Fibroblast of the aortic adventitia (primary cell): ENCODE results near the gene HSD11B2. TPM values are rescaled to one million over a fixed set of nuclear protein-coding genes. Genes with fewer than 3 reads are reported as not detected.

Experiments used
- DNase-seq: peaks from one replicate; pipeline ENCODE4 v3.0.0-alpha.2; 2010; ENCODE audit warnings: low read depth
- H3K4me3 ChIP-seq: 2 replicates; pipeline ENCODE4 v1.5.1; 2011; ENCODE audit warnings: low read depth, mild to moderate bottlenecking, control low read depth, low read length, moderate library complexity
- total RNA-seq: library from RNA; depleted of rRNA; stranded (reverse); fragments of >200 nt; gene quantifications from 2 replicates; pipeline ENCODE4 v1.2.3, GENCODE V29; 2012; ENCODE audit warnings: low replicate concordance
- TF ChIP-seq, protein P1 (sequence below): IDR thresholded peaks from 2 replicates; pipeline ENCODE4 v1.5.1; 2011; ENCODE audit warnings: mild to moderate bottlenecking, low read length, control low read depth, inconsistent platforms; ENCODE audit not compliant: insufficient read depth

The HSD11B2 gene
- total RNA-seq, 1 donor: not detected

DNA sequence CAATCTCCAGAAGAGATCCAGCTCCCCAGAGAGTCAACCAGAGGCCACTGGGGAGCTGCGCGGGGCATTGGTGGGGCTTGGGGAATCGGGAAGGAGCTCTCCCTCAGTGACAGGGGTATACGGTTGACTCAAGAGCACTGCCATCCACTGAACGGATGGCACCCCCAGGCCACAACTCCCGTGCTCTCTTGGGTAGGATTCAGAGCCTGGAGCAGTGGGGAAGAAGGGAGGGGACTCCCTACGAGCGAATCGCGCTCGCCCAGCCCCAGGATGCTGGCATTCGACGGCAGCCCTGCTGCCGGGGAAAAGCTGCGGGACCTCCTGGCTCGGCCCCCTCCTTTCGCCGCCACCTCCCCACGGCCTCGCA lies 37.1 kb upstream of the HSD11B2 start:
- TF ChIP-seq, protein P1, sequence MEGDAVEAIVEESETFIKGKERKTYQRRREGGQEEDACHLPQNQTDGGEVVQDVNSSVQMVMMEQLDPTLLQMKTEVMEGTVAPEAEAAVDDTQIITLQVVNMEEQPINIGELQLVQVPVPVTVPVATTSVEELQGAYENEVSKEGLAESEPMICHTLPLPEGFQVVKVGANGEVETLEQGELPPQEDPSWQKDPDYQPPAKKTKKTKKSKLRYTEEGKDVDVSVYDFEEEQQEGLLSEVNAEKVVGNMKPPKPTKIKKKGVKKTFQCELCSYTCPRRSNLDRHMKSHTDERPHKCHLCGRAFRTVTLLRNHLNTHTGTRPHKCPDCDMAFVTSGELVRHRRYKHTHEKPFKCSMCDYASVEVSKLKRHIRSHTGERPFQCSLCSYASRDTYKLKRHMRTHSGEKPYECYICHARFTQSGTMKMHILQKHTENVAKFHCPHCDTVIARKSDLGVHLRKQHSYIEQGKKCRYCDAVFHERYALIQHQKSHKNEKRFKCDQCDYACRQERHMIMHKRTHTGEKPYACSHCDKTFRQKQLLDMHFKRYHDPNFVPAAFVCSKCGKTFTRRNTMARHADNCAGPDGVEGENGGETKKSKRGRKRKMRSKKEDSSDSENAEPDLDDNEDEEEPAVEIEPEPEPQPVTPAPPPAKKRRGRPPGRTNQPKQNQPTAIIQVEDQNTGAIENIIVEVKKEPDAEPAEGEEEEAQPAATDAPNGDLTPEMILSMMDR: no peak
- no peak for DNase-seq
- H3K4me3 ChIP-seq: no peak overlapping the region

DNA sequence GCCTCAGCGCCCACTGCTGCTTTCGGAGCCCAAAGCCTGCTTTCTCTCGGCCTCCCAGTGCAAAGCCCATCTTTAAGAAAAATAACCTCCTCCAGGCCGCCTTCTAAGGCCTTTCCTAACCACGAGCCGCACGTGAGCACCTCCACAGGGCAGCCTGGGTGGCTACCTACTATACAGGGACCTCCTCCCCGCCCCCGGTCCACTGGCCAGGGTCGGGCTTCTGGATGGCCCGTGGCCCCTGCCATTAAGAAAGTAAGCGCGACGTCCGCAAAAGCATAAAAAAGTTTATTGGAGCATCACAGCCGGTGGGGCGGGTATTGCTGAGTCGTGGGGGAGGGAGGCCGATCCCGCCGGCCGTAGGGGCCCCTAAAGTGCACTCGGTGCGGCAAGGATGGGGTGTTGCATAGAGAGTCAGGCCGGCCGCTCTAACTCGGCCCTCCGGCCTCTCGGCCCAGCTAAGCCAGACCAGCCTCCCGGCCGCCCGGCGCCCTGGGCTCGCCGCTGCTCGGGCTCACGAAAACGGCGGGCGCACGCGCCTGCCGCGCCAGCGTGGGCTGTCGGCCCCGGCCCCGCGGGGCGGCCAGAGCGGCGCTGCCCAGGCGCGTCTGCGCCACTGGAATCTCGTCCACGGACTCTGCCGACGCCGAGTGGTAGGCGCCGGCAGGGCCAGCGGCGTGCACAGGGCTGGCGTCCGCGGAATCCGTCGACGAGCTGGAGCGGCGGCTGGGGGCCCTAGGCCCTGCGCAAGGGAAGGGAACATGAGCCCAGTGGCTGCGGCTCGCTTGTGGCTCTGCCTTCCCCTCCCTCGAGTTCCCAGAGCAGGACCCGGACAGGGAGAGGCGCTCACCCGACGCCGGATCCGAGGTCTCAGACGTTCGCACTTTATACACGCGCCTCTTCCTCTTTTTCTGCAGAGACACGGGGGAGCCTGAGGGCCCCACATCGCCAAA lies 36.5 kb upstream of the HSD11B2 start:
- H3K4me3 ChIP-seq: no peak overlapping the region
- TF ChIP-seq, protein P1: no peak
- DNase-seq: no peak

DNA sequence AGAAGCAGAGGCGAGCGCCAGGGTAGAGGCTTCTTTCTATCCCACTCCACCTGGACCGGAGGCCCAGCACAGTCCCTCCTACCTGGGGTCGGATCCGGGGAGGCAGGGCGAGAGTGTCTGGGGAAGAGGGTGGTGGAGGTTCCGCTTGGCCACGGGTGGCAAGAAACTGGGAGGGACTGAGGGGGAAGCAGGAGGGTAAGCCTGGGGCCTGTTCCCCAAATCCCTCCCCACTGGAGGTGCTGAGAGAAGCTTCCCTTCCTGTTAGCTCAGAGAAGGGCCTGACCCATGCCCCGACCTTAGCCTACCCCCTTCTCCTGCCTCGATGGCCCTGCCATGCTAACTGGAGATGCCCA lies 35.8 kb upstream of the HSD11B2 start:
- no peak for DNase-seq
- TF ChIP-seq, protein P1: no peak
- H3K4me3 ChIP-seq: no peak overlapping the region

DNA sequence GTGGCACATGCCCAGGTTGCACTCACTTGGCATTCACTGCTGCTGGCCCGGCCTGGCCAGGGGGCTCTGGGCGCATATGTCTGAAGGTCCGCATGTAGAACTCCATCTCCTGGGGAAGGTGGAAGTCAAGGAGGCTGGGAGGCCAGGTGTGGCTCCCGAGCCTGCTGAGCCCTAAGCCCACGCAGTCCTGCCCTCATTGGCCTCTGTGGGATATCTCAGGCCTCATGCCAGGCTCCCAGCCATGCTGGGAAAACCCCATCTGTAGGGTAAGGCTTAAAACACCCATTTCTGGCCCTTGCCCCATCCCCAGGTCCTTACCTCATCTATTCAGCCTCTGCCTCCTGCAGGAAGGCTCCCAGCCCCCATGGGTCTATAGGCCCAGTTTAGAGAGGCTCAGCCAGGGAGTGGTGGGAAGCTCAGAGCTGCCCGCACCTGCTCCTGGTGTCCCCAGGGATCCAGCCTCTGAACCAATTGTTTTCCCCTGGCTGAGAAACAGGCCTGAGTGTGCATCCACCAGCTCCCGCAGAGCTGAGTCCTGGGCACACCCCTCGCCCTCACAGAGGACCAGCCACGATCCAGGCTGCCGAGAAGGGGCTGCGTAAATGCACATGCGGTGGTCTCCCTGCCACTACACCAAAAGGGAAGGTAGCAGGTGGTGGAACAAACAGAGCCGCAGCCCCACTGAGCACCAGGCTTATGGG lies 35.3 kb upstream of the HSD11B2 start:
- TF ChIP-seq, protein P1: no peak
- no peak for DNase-seq
- no peak overlapping the region for H3K4me3 ChIP-seq

DNA sequence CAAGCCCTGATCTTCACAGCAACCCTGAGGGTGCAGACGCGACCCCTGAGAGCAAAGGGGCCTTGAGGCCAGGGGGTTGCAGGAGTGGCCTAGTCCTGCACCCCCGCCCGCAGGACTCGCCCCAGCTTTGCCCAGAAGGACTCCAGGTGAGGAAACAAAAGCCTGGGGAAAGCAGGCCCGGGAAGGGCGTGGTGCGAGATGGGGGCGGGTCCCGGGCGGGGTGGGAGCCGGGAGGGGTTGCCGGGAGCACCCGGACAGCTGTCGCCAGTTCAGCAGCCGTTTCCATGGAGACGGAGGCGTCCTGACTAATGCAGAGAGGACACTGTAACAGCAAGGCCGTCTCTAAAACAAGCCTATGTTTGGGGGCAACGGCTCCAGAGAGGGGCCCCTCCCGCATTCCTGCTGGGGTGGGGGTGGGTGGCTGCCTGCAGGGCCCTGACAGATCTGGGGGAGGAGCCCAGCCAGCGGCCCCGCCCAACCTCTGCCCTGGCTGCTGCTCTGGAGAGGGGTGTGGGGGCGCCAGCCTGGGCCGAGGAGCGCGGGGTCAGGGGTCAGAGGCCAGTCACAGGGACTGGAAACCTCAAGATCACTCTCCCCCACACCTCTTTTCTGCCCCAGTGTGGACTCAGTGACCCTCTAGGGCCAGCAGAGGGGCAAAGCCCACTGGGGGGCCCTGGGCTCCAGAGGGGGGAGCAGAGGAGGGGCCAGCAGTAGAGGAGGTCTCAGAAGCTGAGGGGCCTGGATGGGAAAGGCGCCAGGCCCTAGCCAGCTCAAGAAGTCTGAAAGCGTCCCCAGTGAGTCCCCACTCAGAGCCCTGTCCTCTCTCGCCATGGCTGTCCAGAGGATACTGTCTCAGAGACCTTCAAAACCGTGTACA lies 34.5 kb upstream of the HSD11B2 start:
- TF ChIP-seq, protein P1: no peak
- DNase-seq: peak; percentile 50
- H3K4me3 ChIP-seq: no peak overlapping the region

DNA sequence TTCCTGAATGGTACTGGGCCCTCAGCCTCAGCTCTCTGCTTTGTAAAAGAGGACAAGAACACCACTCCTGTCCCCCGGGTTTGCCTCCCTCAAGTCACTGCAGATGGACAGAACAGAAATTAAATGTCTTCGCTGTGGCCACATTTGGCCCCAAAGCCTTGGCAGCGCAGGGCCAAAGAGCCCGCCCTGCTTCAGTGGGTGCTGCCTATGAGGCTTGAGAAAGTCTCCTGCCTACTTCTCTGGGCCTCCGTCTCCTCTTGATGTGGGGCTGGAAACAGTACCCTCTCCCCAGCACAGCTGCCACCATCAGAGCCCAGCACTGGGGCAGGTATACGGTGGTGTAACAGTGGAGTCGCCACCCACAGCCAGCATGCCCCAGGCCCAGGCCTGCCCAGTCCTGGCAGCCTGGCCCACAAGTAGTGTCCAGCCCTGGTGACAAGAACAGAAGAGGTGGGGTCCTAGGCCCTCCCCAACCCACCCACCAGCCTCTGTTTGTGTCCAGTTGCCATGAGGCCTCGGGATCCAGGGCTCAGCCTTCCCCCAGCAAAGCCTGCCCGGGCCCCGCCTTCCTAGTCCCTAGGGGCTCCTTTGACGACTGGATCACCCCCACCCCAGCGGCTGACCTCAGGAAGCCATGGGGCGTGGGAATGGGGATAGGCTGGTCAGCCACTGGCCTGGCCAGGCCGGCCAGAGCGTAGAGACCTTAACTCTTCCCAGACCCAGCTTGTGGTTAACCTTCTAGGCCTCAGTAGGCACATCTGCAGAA lies 33.7 kb upstream of the HSD11B2 start:
- TF ChIP-seq, protein P1: no peak
- H3K4me3 ChIP-seq: no peak overlapping the region
- no peak for DNase-seq
